ENCODE results near the gene HIPK1. TPM values are rescaled to one million over a fixed set of nuclear protein-coding genes. Genes with fewer than 3 reads are reported as not detected.

Gene HIPK1
- total RNA-seq, 1 donor from 2014 or later: 53.4 TPM

DNA sequence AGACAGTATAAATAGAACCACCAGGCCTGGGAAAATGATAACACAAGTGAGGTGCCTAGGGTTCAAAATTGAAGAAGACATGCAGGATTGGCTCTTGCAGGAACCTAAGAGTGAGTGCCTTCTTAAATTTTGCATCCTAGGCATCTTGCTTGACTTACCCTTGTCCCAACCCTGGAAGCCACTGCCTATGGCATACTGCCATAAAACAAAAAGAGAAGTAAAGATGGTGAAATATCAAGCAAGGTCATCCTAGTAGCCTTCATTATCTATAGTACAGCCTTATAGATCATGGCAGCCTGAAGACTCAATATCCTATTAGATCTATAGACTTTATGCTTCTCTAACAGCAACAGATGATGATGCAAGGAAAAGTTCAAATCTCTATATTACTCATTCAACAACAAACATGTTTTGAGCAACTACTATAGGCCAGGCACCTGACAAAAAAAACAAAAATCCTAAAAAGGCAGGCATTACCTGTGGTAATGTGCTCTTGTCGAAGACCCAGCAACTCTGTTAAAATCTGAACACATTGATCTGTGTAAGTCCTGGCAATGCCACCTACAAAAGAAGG, 30.8 kb upstream of the HIPK1 start:
- H3K27me3 Mint-ChIP-seq (ENCODE audit: low read depth): no peaks in the 10 kb centered on the region
- no peak overlapping the region for H3K27ac Mint-ChIP-seq (ENCODE audit: unreplicated experiment)
- no peaks in the 10 kb centered on the region for H3K9me3 Mint-ChIP-seq
- no peak for TF ChIP-seq CTCF (conservative IDR thresholded peaks at IDR 0.05)
- H3K4me1 Mint-ChIP-seq: peaks cover 6% of the 10 kb centered on the region
- H3K36me3 Mint-ChIP-seq (ENCODE audit: low read depth): peaks cover 8% of the 10 kb centered on the region
- H3K4me3 Mint-ChIP-seq: no peak overlapping the region
- DNase-seq (ENCODE audit: low read depth, low spot score): no peak

DNA sequence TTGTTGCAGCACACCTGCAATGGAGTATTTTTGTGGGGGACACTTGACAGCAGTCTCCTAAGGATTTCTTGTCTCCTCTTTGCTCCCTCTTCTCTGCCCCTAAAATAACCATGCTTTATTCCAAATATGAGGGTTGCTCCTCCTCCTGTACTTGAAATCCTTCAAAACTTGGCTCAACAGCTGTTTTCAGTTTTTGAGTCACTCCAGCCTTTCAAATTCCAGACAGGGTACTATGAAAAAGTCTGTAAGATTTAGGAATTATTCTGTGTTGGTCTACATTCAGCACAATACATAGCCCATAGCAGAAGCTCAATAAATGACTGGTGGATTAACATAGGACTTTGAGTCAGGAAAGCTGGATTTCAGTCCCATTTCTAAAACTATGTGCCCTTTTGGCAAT, 30.0 kb upstream of the HIPK1 start:
- H3K4me1 Mint-ChIP-seq: peaks cover 12% of the 10 kb centered on the region
- no peak overlapping the region for H3K4me3 Mint-ChIP-seq
- no peak for TF ChIP-seq CTCF (conservative IDR thresholded peaks at IDR 0.05)
- H3K36me3 Mint-ChIP-seq (ENCODE audit: low read depth): peaks cover 8% of the 10 kb centered on the region
- no peaks in the 10 kb centered on the region for H3K27me3 Mint-ChIP-seq (ENCODE audit: low read depth)
- H3K9me3 Mint-ChIP-seq: no peaks in the 10 kb centered on the region
- no peak for DNase-seq (ENCODE audit: low read depth, low spot score)
- H3K27ac Mint-ChIP-seq (ENCODE audit: unreplicated experiment): no peak overlapping the region

DNA sequence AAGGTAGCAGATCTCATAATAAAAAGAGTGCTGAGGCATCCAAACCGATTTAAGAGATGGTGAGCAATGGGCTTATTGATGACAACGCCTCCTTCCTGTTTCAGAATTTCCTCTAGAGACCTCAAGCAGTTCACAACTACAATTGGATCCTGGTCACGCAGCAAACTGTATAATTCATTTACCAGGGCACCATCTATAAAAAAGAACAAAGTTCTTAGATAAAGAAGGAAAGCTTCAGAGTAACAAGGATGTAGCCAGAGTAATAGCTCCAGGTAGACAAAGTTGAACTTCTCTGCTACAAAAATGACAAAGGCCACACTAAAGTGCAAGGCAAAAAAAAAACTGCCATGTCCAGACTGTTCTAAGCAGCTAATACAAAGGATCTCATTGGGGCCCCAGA, 27.9 kb upstream of the HIPK1 start:
- no peak overlapping the region for H3K27ac Mint-ChIP-seq (ENCODE audit: unreplicated experiment)
- H3K36me3 Mint-ChIP-seq (ENCODE audit: low read depth): peaks cover 8% of the 10 kb centered on the region
- no peak for DNase-seq (ENCODE audit: low read depth, low spot score)
- peaks cover 25% of the 10 kb centered on the region for H3K4me1 Mint-ChIP-seq
- no peaks in the 10 kb centered on the region for H3K27me3 Mint-ChIP-seq (ENCODE audit: low read depth)
- TF ChIP-seq CTCF (conservative IDR thresholded peaks at IDR 0.05): no peak
- H3K4me3 Mint-ChIP-seq: no peak overlapping the region
- H3K9me3 Mint-ChIP-seq: no peaks in the 10 kb centered on the region

DNA sequence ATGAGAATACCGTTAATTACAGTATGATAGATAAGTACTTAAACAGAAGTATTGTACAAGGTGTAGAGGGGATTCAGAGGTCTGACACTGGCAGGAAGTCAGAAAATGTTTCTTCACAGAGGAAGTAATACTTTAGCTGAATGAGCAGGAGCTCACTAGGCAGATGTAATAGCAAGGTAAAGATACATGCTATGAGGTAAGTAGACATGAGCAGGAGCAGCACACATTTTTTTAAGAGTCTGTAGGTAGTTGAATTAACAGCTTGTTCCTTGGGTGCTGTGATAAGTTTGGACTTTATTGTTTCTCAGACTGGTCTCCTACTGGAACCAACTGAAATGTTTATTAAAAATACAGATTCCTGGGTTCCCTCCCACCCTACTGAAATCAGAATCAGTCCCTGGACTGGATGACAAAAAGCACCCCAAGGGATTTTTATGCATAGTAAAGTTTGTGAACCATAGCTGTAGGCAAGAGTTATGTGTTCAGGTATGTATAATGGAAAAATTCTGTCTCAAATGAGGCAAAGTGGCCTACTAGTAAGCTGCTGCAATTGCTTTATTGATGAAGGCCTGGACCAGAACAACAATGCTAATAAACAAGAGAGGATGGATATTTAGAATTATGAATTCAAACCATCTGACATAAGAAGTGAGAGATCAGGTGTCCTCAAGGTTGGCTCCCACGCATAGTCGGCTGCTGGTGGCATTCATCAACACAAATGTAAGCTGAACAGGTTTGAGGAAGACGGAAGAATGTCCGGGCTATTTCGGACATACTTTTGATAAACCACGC, 25.4 kb upstream of the HIPK1 start:
- no peak for DNase-seq (ENCODE audit: low read depth, low spot score)
- H3K36me3 Mint-ChIP-seq (ENCODE audit: low read depth): peaks cover 7% of the 10 kb centered on the region
- H3K9me3 Mint-ChIP-seq: no peaks in the 10 kb centered on the region
- no peak overlapping the region for H3K27ac Mint-ChIP-seq (ENCODE audit: unreplicated experiment)
- peaks cover 29% of the 10 kb centered on the region for H3K4me1 Mint-ChIP-seq
- peak overlapping the region; percentile 98 for H3K4me3 Mint-ChIP-seq
- H3K27me3 Mint-ChIP-seq (ENCODE audit: low read depth): no peaks in the 10 kb centered on the region
- TF ChIP-seq CTCF (conservative IDR thresholded peaks at IDR 0.05): no peak

GRCh38 chr1:113904293-113904673, 24.8 kb upstream of the HIPK1 start:
- H3K9me3 Mint-ChIP-seq: no peaks in the 10 kb centered on the region
- peaks cover 7% of the 10 kb centered on the region for H3K36me3 Mint-ChIP-seq (ENCODE audit: low read depth)
- H3K4me3 Mint-ChIP-seq: peak overlapping the region; percentile 98
- TF ChIP-seq CTCF (conservative IDR thresholded peaks at IDR 0.05): no peak
- peaks cover 29% of the 10 kb centered on the region for H3K4me1 Mint-ChIP-seq
- DNase-seq (ENCODE audit: low read depth, low spot score): no peak
- no peaks in the 10 kb centered on the region for H3K27me3 Mint-ChIP-seq (ENCODE audit: low read depth)
- peak overlapping the region; percentile 94 for H3K27ac Mint-ChIP-seq (ENCODE audit: unreplicated experiment)

Measured in neural crest cell (in vitro differentiated cells).